ENCODE measurements around the gene PDZD2.

- TF ChIP-seq, protein P1, sequence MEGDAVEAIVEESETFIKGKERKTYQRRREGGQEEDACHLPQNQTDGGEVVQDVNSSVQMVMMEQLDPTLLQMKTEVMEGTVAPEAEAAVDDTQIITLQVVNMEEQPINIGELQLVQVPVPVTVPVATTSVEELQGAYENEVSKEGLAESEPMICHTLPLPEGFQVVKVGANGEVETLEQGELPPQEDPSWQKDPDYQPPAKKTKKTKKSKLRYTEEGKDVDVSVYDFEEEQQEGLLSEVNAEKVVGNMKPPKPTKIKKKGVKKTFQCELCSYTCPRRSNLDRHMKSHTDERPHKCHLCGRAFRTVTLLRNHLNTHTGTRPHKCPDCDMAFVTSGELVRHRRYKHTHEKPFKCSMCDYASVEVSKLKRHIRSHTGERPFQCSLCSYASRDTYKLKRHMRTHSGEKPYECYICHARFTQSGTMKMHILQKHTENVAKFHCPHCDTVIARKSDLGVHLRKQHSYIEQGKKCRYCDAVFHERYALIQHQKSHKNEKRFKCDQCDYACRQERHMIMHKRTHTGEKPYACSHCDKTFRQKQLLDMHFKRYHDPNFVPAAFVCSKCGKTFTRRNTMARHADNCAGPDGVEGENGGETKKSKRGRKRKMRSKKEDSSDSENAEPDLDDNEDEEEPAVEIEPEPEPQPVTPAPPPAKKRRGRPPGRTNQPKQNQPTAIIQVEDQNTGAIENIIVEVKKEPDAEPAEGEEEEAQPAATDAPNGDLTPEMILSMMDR (IDR thresholded peaks at IDR 0.05; ENCODE audit: low read depth, low read length) = no peak
- TF ChIP-seq EZH2phosphoT487 (IDR thresholded peaks at IDR 0.05; ENCODE audit: low read depth) = no peak
Measured at GRCh38 chr5:31656806-31657205, 17.9 kb downstream of the PDZD2 start.

All from OCI-LY3 (cell line).